Muscle of arm (tissue), 12 donors: ENCODE measurements around the gene OR2T2. TPM values are rescaled to one million over a fixed set of nuclear protein-coding genes. Genes with fewer than 3 reads are reported as not detected.
"Not testable (repeated sequence)": the region's sequence is repeated elsewhere in the genome, so short reads cannot be mapped to it uniquely, and the experiment has no call there.

Source experiments
- DNase-seq: peaks from one replicate; pipeline ENCODE4 v3.0.0-alpha.2; 2013
- polyA plus RNA-seq, 12 donors: library from polyadenylated mRNA; unstranded; fragments of 120-200 nt; gene quantifications; one replicate each; pipeline ENCODE4 v1.2.1, GENCODE V29; 2013; ENCODE audit not compliant: insufficient read length in 12 of 12

The OR2T2 gene
- polyA plus RNA-seq, 12 donors, result not detected

- DNase-seq, result not testable (repeated sequence)
These were observed 4.5 kb downstream of the OR2T2 start for GRCh38 chr1:248449821-248450465.

DNA sequence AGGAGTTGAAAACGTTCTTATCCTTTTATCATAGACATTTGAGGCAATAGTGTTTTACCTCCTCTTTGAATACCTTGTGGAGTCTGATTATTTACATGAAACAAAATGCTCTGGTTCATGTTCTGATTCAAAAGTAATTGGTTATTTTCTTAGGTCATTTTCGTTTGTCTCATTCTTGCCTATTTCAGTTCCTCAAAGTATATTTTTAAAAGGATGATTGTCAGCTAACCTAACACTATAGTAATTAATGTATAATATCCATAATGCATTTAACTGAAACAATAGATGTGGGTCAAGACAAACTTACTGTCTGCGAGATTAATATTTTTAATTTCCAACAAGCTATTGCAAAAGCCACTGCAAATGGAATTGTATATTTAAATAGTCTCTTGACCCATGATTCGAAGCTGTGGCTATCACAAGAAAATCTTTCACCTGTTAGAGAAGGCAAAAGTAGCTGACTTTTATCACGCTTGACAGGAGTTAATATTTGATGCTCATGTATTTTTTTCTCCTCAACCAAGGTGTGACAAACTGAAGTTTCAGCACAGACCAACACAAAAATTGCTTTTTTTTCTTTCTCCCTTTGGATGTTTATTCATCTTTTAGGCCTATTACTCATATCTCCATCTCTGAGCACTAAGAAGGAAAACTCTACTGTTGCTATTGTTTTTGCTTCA, 5.2 kb downstream of the OR2T2 start:
- DNase-seq, result not testable (repeated sequence)

DNA sequence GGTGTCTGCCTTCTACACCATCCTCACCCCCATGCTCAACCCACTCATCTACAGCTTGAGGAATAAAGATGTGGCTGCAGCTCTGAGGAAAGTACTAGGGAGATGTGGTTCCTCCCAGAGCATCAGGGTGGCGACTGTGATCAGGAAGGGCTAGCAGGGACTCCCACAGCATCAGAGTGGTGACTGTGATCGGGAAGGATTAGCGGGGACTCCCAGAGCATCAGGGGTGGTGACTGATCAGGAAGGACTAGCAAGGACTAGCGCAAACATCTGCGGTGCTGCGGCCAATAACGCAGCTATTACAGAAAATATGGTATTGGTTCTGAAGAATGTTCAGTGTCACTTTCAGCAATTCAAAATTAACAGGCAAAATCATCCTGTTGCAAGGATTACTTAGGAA, 8.2 kb downstream of the OR2T2 start:
- DNase-seq, result not testable (repeated sequence)

DNA sequence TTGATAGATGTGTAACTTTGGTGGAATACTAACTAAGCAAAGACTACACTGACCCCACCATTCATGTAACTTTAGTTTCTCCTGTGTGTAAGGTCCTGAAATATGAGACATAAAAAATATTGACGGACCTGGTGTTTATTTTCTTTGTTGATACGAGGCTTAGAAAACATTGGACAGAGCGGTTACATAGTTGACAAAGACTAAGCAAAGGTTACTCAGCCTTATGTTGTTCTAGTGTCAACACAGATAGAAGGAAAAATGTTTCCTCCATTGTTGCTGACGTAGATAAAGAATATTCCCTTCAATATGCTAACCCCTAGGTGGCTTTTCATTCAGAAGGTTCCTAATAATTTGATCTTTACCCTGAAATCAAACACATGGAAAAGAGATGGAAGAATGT, 9.6 kb downstream of the OR2T2 start:
- DNase-seq, result not testable (repeated sequence)

DNA sequence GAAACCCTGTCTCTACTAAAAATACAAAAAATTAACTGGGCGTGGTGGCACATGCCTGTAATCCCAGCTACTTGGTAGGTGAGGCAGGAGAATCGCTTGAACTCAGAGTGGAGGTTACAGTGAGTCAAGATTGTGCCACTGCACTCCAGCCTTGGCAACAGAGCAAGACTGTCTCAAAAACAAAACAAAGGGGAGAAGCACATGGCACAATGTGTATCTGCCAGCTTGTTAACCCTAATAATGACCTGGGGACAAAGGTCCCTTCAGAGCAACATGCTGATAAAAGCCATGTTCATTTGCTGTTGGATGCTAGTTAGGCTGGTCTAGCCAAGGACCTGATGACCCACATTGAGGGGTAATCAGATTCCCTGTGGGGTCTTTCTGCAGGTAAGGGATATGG, 11.2 kb downstream of the OR2T2 start:
- not testable (repeated sequence) for DNase-seq

DNA sequence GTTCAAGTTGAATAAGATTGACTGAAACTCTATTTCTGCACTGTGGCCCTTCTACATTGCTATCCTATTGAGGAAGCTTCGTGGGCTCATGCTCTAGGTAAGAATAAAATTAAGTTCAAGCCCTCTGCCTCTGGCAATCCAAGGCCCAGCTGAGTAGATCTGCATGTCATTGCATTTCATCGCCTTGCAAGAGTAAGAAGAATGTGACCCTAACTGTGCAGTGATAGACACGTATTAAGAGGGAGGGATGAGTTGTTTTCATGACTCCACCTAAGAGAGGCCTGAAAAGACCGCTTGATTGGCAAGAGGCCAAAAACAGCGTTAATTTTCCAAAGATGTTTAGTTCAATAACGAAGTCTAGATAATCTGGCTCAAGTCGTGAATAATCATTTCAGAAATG, 13.7 kb downstream of the OR2T2 start:
- DNase-seq, result not testable (repeated sequence)

- no peak for DNase-seq
These were observed 25.7 kb downstream of the OR2T2 start for GRCh38 chr1:248471154-248471553.

- DNase-seq, result not testable (repeated sequence)
These were observed 26.7 kb downstream of the OR2T2 start for GRCh38 chr1:248472111-248472510.

DNA sequence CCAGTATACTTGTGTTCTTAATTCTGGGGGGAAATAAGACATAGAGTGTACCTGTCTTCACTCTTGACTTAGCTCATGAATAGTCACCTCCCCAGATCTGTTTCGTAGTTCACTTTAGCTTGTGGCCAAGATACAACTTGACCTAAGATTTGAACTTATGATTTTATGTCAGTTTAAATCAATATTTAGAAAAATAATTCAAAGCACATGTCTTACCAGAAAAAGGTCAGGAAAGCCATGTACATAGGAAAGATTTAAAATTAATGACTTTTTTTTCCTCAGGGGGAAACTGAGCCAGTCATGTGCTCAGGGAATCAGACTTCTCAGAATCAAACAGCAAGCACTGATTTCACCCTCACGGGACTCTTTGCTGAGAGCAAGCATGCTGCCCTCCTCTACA, 27.6 kb downstream of the OR2T2 start, which contains the start of gene OR2T3:
Gene OR2T3 (plus strand): TSS at position 301 of the 400 bp plus-strand sequence. CDS start 0 bp downstream, at position 301.
- not testable (repeated sequence) for DNase-seq

GRCh38 chr1:248475660-248476059, 30.2 kb downstream of the OR2T2 start:
- not testable (repeated sequence) for DNase-seq

- DNase-seq, result not testable (repeated sequence)
These were observed 36.5 kb downstream of the OR2T2 start for GRCh38 chr1:248481686-248482579.

- not testable (repeated sequence) for DNase-seq
These were observed 42.9 kb downstream of the OR2T2 start, which contains the start of gene OR2T5 for GRCh38 chr1:248488289-248488688. Gene OR2T5, plus strand, starts transcription at chr1:248488589. Its CDS starts 0 bp downstream, at chr1:248488589.

DNA sequence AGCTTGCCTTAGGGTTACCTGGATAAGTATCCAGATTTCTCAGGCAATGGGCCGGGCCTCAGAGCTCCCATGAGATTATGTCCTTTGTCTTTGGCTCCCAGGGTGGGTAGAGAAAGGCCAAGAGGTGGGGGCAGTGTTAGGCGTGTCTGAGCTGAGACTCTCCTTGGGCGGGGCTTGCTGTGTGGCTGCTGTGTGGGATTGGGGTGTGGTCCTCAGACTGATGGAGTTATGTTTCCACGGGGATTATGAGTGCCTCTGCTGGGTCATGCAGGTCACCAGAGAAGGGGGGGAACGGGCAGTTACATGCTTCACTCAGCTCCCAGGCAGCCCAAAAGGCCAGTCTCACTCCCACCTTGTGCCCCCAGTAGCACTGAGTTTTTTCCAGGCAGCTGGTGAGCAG, 51.2 kb downstream of the OR2T2 start:
- DNase-seq, result not testable (repeated sequence)

- not testable (repeated sequence) for DNase-seq
These were observed 55.0 kb downstream of the OR2T2 start for GRCh38 chr1:248500305-248501035.

Other genes with a start within 250 kb of the OR2T2 start
- gene OR2M3, start 248.4 kb upstream of the OR2T2 start, polyA plus RNA-seq, result under 1 TPM in 4 of 12 donors, not detected in 8; 0.03 to 0.04 (median 0.03) TPM
- under 1 TPM in 6 of 12 donors, not detected in 6; 0.03 to 0.07 (median 0.04) TPM for gene OR2M4, start 214.2 kb upstream of the OR2T2 start, polyA plus RNA-seq
- not detected for gene OR2T33, start 167.7 kb upstream of the OR2T2 start, polyA plus RNA-seq
- under 1 TPM in 1 of 12 donors, not detected in 11; 0.04 TPM for gene OR2T12, start 142.2 kb upstream of the OR2T2 start, polyA plus RNA-seq
- not detected for gene OR2M7, start 121.1 kb upstream of the OR2T2 start, polyA plus RNA-seq
- not detected for gene OR14C36, start 96.9 kb upstream of the OR2T2 start, polyA plus RNA-seq
- not detected for gene OR2T4, start 84.0 kb upstream of the OR2T2 start, polyA plus RNA-seq
- gene OR2T6, start 69.9 kb upstream of the OR2T2 start, polyA plus RNA-seq, result not detected
- gene OR2T1, start 42.6 kb upstream of the OR2T2 start, polyA plus RNA-seq, result not detected
- gene OR2T3, start 27.7 kb downstream of the OR2T2 start, polyA plus RNA-seq, result not detected
- gene OR2T5, start 43.0 kb downstream of the OR2T2 start, polyA plus RNA-seq, result not detected
- under 1 TPM in 2 of 12 donors, not detected in 10; 0.03 TPM for gene OR2G6, start 62.4 kb downstream of the OR2T2 start, polyA plus RNA-seq
- not detected for gene OR2T29, start 117.1 kb downstream of the OR2T2 start, polyA plus RNA-seq
- not detected for gene OR2T34, start 129.1 kb downstream of the OR2T2 start, polyA plus RNA-seq
- gene OR2T10, start 152.1 kb downstream of the OR2T2 start, polyA plus RNA-seq, result not detected
- under 1 TPM in 1 of 12 donors, not detected in 11; 0.04 TPM for gene OR2T11, start 189.5 kb downstream of the OR2T2 start, polyA plus RNA-seq
- gene OR2T35, start 199.6 kb downstream of the OR2T2 start, polyA plus RNA-seq, result not detected
- gene OR2T27, start 209.9 kb downstream of the OR2T2 start, polyA plus RNA-seq, result not detected